DMS79 treated with DMSO at 0.1 percent for 48 hours (cell line): ENCODE results near the gene TOP2A.
A peak's percentile ranks its signal among the peaks of the same experiment; 100 is the strongest.

ENCODE experiments used
- DNase-seq: peaks from one replicate; lab custom pipeline; 2025; lab: John Stamatoyannopoulos, UW

TOP2A gene

GRCh38 chr17:40358323-40359038 is 59.2 kb downstream of the TOP2A start:
- DNase-seq: peak; percentile 66

- no peak for DNase-seq
Measured at GRCh38 chr17:40356990-40357881, 60.5 kb downstream of the TOP2A start.

GRCh38 chr17:40355804-40356758 is 61.6 kb downstream of the TOP2A start:
- no peak for DNase-seq

GRCh38 chr17:40355123-40355803 is 62.4 kb downstream of the TOP2A start:
- DNase-seq: no peak

GRCh38 chr17:40354221-40355122 is 63.2 kb downstream of the TOP2A start:
- no peak for DNase-seq

- no peak for DNase-seq
Measured at GRCh38 chr17:40352779-40353394, 64.8 kb downstream of the TOP2A start.

- DNase-seq: no peak
Measured at GRCh38 chr17:40352237-40352778, 65.4 kb downstream of the TOP2A start.

GRCh38 chr17:40351359-40352236 is 66.1 kb downstream of the TOP2A start:
- peak; percentile 7 for DNase-seq

- no peak for DNase-seq
Measured at GRCh38 chr17:40350689-40351358, 66.9 kb downstream of the TOP2A start.

GRCh38 chr17:40349895-40350688 is 67.6 kb downstream of the TOP2A start:
- no peak for DNase-seq

- no peak for DNase-seq
Measured at GRCh38 chr17:40349477-40349894, 68.2 kb downstream of the TOP2A start.

GRCh38 chr17:40348562-40349476 is 68.9 kb downstream of the TOP2A start:
- peak; percentile 62 for DNase-seq

GRCh38 chr17:40348136-40348504 is 69.6 kb downstream of the TOP2A start:
- no peak for DNase-seq

GRCh38 chr17:40347319-40348135 is 70.2 kb downstream of the TOP2A start:
- no peak for DNase-seq

- no peak for DNase-seq
Measured at GRCh38 chr17:40346765-40347158, 70.9 kb downstream of the TOP2A start.
